WTC11 (cell line): Measurements from ENCODE around the gene MIB2. TPM values are rescaled to one million over a fixed set of nuclear protein-coding genes. Genes with fewer than 3 reads are reported as not detected.

Source experiments
- ATAC-seq: fragments of 200-7000 bp; cut with Tn5 transposase; 2 replicates; pipeline ENCODE4 v1.10.0; 2021; ENCODE audit warnings: mild to moderate bottlenecking, moderate library complexity
- CTCF ChIA-PET: fragments of 300-600 bp; sonication (Branson Sonifier 250); formaldehyde crosslinking; loops from one replicate; lab custom pipeline; 2021; ENCODE audit warnings: antibody characterized with exemption; lab: Charles Lee
- POLR2A ChIA-PET: fragments of 350-600 bp; sonication (Branson Sonifier 250); formaldehyde crosslinking; loops from one replicate; lab custom pipeline; 2021; ENCODE audit warnings: antibody characterized with exemption; lab: Charles Lee
- DNase-seq: peaks from one replicate; pipeline ENCODE4 v3.0.0; 2021; ENCODE audit warnings: low spot score
- H3K27ac Mint-ChIP-seq: 2 replicates; pipeline ENCODE4 v1.8.0; 2021; ENCODE audit warnings: mixed read lengths
- H3K27me3 Mint-ChIP-seq: 2 replicates; pipeline ENCODE4 v1.8.0; 2021; ENCODE audit warnings: low read depth, mild to moderate bottlenecking, moderate library complexity, mixed read lengths
- H3K36me3 Mint-ChIP-seq: 2 replicates; pipeline ENCODE4 v1.8.0; 2021; ENCODE audit warnings: mixed read lengths
- H3K4me1 Mint-ChIP-seq: 2 replicates; pipeline ENCODE4 v1.8.0; 2022; ENCODE audit warnings: mixed read lengths
- H3K4me3 Mint-ChIP-seq: 2 replicates; pipeline ENCODE4 v1.8.0; 2021; ENCODE audit warnings: mild to moderate bottlenecking, moderate library complexity, mixed read lengths
- H3K9me3 Mint-ChIP-seq: 2 replicates; pipeline ENCODE4 v1.8.0; 2021; ENCODE audit warnings: mixed read lengths
- AR ChIP-seq: fragments of 250-450 bp; sonication (Bioruptor Pico); IDR thresholded peaks from 2 replicates; pipeline ENCODE4 v1.9.0; 2021; ENCODE audit warnings: mild to moderate bottlenecking
- CREB1 ChIP-seq: sonication (generic); formaldehyde crosslinking; IDR thresholded peaks from 2 replicates; pipeline ENCODE4 v1.8.0; 2023; ENCODE audit warnings: mild to moderate bottlenecking, missing genetic modification reagents
- CTCF ChIP-seq: fragments of 200-600 bp; IDR thresholded peaks from 2 replicates; pipeline ENCODE4 v1.8.0; 2022; ENCODE audit warnings: antibody characterized with exemption
- ERG ChIP-seq: fragments of 250-450 bp; sonication (Bioruptor Pico); IDR thresholded peaks from 2 replicates; pipeline ENCODE4 v1.8.0; 2021; ENCODE audit warnings: mild to moderate bottlenecking
- ETV6 ChIP-seq: sonication (generic); formaldehyde crosslinking; IDR thresholded peaks from 2 replicates; pipeline ENCODE4 v1.8.1; 2022; ENCODE audit warnings: mild to moderate bottlenecking, missing genetic modification reagents
- FOXJ3 ChIP-seq: sonication (generic); formaldehyde crosslinking; IDR thresholded peaks from 2 replicates; pipeline ENCODE4 v1.9.0; 2021; ENCODE audit warnings: missing genetic modification reagents, mild to moderate bottlenecking, borderline replicate concordance
- FOXP4 ChIP-seq: sonication (generic); formaldehyde crosslinking; IDR thresholded peaks from 2 replicates; pipeline ENCODE4 v1.8.0; 2022; ENCODE audit warnings: mild to moderate bottlenecking, missing genetic modification reagents
- GABPB1 ChIP-seq: sonication (generic); formaldehyde crosslinking; IDR thresholded peaks from 2 replicates; pipeline ENCODE4 v1.8.1; 2023; ENCODE audit warnings: mild to moderate bottlenecking, missing genetic modification reagents
- GRHL2 ChIP-seq: fragments of 250-450 bp; sonication (Bioruptor Pico); IDR thresholded peaks from 2 replicates; pipeline ENCODE4 v1.8.0; 2022; ENCODE audit warnings: mild to moderate bottlenecking, moderate library complexity; ENCODE audit not compliant: insufficient replicate concordance, severe bottlenecking
- IRF2 ChIP-seq: sonication (generic); formaldehyde crosslinking; IDR thresholded peaks from 2 replicates; pipeline ENCODE4 v1.8.0; 2022; ENCODE audit warnings: low read depth, missing genetic modification reagents, borderline replicate concordance
- KAT7 ChIP-seq: sonication (generic); formaldehyde crosslinking; IDR thresholded peaks from 2 replicates; pipeline ENCODE4 v1.8.1; 2023; ENCODE audit warnings: missing genetic modification reagents, mild to moderate bottlenecking, borderline replicate concordance
- NR3C1 ChIP-seq: sonication (generic); formaldehyde crosslinking; conservative IDR thresholded peaks from 2 replicates; pipeline ENCODE4 v1.8.1; 2023; ENCODE audit warnings: low read depth, mild to moderate bottlenecking, missing genetic modification reagents
- PRRX2 ChIP-seq: fragments of 250-450 bp; sonication (Bioruptor Pico); IDR thresholded peaks from 2 replicates; pipeline ENCODE4 v1.8.0; 2021; ENCODE audit warnings: mild to moderate bottlenecking
- SMAD4 ChIP-seq: sonication (generic); formaldehyde crosslinking; IDR thresholded peaks from 2 replicates; pipeline ENCODE4 v1.8.0; 2022; ENCODE audit warnings: mild to moderate bottlenecking, missing genetic modification reagents
- ZNF263 ChIP-seq: sonication (generic); formaldehyde crosslinking; IDR thresholded peaks from 2 replicates; pipeline ENCODE4 v1.8.1; 2022; ENCODE audit warnings: low read depth, mild to moderate bottlenecking, moderate library complexity, missing genetic modification reagents
- ZNF317 ChIP-seq: sonication (generic); formaldehyde crosslinking; IDR thresholded peaks from 2 replicates; pipeline ENCODE4 v1.8.1; 2023; ENCODE audit warnings: low read depth, mild to moderate bottlenecking, moderate library complexity, missing genetic modification reagents, borderline replicate concordance
- total RNA-seq: library from RNA; stranded (reverse); gene quantifications from 3 replicates; pipeline ENCODE4 v1.2.3, GENCODE V29; 2021

MIB2 gene
- total RNA-seq, 1 experiment from 2014 or later, result 90.6 TPM

- DNase-seq, result no peak
- POLR2A ChIA-PET, result no interaction called here
Measured at GRCh38 chr1:1617516-1617915, 2.2 kb downstream of the MIB2 start.

More at GRCh38 chr1:1617516-1617915, 2.2 kb downstream of the MIB2 start:
- CTCF ChIA-PET, result no interaction called here
- H3K4me3 Mint-ChIP-seq, result peak overlapping the region; percentile 74
- no peaks in the 10 kb centered on the region for H3K9me3 Mint-ChIP-seq
- TF ChIP-seq GRHL2, result no peak
- TF ChIP-seq FOXP4 (CRISPR knock-in tag), result no peak
- TF ChIP-seq CTCF, result no peak
- no peak for TF ChIP-seq NR3C1 (CRISPR knock-in tag)
- TF ChIP-seq FOXJ3, result no peak
- no peak for TF ChIP-seq ZNF263 (CRISPR knock-in tag)
- TF ChIP-seq ERG (CRISPR knock-in tag), result no peak
- no peak for TF ChIP-seq KAT7 (CRISPR knock-in tag)
- TF ChIP-seq IRF2, result no peak
- TF ChIP-seq ZNF317 (CRISPR knock-in tag), result no peak
- TF ChIP-seq CREB1 (CRISPR knock-in tag), result no peak
- no peak for TF ChIP-seq PRRX2
- no peak for TF ChIP-seq AR
- no peak for TF ChIP-seq ETV6
- no peak for TF ChIP-seq SMAD4 (CRISPR knock-in tag)
- TF ChIP-seq GABPB1 (CRISPR knock-in tag), result no peak
- 0 out of 2 replicates have a peak, but pooled peaks cover 5% of the 10 kb centered on the region for H3K36me3 Mint-ChIP-seq
- ATAC-seq, result no peak
- H3K4me1 Mint-ChIP-seq, result peaks cover 18% of the 10 kb centered on the region
- peak overlapping the region; percentile 45; the same call in 1 of the 2 replicates for H3K27ac Mint-ChIP-seq
- no peaks in the 10 kb centered on the region for H3K27me3 Mint-ChIP-seq
